ENCODE measurements around the gene QSER1. TPM values are rescaled to one million over a fixed set of nuclear protein-coding genes. Genes with fewer than 3 reads are reported as not detected.
"Not testable (repeated sequence)": the region's sequence is repeated elsewhere in the genome, so short reads cannot be mapped to it uniquely, and the experiment has no call there.

QSER1 gene
- total and polyA plus RNA-seq, 4 donors: 3.5 to 59.9 (median 10.6) TPM

- no peak for ATAC-seq (ENCODE audit: insufficient read depth, low FRiP score)
- 89 to 90% methylated on average over 1 of the region's 1 CpG for WGBS, 2 donors
Observed at GRCh38 chr11:32858731-32859130, 33.9 kb upstream of the QSER1 start.

DNA sequence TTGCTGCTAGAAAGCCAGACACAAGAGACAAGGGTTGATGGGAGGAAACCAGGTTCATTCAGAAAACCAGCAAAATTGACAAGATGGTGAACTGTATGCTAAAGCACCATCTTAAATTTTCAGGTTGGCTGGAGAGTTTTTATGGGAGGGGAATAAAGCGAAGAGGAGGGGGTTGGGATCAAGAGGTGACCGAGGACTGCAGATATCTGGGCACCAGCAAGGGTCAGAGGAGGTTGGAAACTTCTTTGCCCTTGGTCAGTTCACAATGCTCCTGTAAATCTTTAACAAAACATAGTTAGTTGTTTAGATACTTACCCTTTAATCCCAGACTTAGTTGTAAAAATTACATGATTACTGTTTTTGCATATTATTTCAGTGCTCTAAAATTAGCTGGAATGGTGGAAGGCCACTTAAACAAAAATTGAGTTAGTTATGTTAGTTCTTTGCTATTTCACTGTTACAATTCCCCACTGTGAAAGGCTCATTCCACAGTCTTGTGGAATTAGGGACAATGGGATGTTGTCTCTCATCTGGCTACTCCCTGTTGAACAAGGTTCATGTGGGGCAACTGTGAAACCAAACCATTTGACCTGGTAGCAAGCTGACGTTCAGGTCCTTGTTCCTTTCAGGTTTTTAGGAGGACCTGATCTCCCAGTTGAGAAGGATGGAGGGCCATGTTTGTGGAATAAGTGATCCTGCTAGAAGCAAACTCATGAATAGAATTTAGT, 30.6 kb upstream of the QSER1 start:
- Histone ChIP-seq H3K9me3 (ENCODE audit: control insufficient read depth in 4 of 4, insufficient read depth in 3 of 4, low read length in 3 of 4) (no peaks in the 10 kb centered on the region), H3K9ac (ENCODE audit: insufficient read depth in 1 of 2, low read length in 2 of 2) (no peak overlapping the region), H3K27me3 (ENCODE audit: control insufficient read depth in 3 of 3, insufficient read depth in 3 of 3, low read length in 2 of 3) (no peaks in the 10 kb centered on the region), H3K36me3 (ENCODE audit: control insufficient read depth in 4 of 4, insufficient read depth in 4 of 4, low read length in 4 of 4) (no peaks in the 10 kb centered on the region), H3K4me1 (ENCODE audit: control insufficient read depth in 5 of 5, insufficient read depth in 5 of 5, low read length in 5 of 5) (no peaks in the 10 kb centered on the region), H3K4me3 (no peak overlapping the region), H3K27ac (ENCODE audit: low read depth in 1 of 2, low read length in 1 of 2) (no peak overlapping the region)
- TF ChIP-seq CTCF (IDR thresholded peaks at IDR 0.05; ENCODE audit: control extremely low read depth, extremely low read depth): no peak
- 88 to 89% methylated on average over 3 of the region's 3 CpGs for WGBS, 2 donors
- DNase-seq: no peak
- ATAC-seq (ENCODE audit: insufficient read depth, low FRiP score): no peak

More at GRCh38 chr11:32858731-32859130, 33.9 kb upstream of the QSER1 start:
- H3K27ac ChIP-seq (ENCODE audit: low read depth in 1 of 2, low read length in 1 of 2): no peak overlapping the region
- H3K9me3 ChIP-seq (ENCODE audit: control insufficient read depth in 4 of 4, insufficient read depth in 3 of 4, low read length in 3 of 4): no peaks in the 10 kb centered on the region
- peaks cover 0 to 2% (median 0%) of the 10 kb centered on the region in 3 donors for H3K27me3 ChIP-seq (ENCODE audit: control insufficient read depth in 3 of 3, insufficient read depth in 3 of 3, low read length in 2 of 3)
- DNase-seq: no peak
- no peaks in the 10 kb centered on the region for H3K36me3 ChIP-seq (ENCODE audit: control insufficient read depth in 4 of 4, insufficient read depth in 4 of 4, low read length in 4 of 4)
- TF ChIP-seq CTCF (IDR thresholded peaks at IDR 0.05; ENCODE audit: control extremely low read depth, extremely low read depth): no peak
- H3K4me1 ChIP-seq (ENCODE audit: control insufficient read depth in 5 of 5, insufficient read depth in 5 of 5, low read length in 5 of 5): no peaks in the 10 kb centered on the region
- H3K9ac ChIP-seq (ENCODE audit: insufficient read depth in 1 of 2, low read length in 2 of 2): no peak overlapping the region
- H3K4me3 ChIP-seq: no peak overlapping the region

- DNase-seq (no peak), ATAC-seq (ENCODE audit: insufficient read depth, low FRiP score) (no peak)
- no peaks in the 10 kb centered on the region for H3K27me3 ChIP-seq (ENCODE audit: control insufficient read depth in 3 of 3, insufficient read depth in 3 of 3, low read length in 2 of 3)
- H3K4me1 ChIP-seq (ENCODE audit: control insufficient read depth in 5 of 5, insufficient read depth in 5 of 5, low read length in 5 of 5): no peaks in the 10 kb centered on the region
- no peaks in the 10 kb centered on the region for H3K36me3 ChIP-seq (ENCODE audit: control insufficient read depth in 4 of 4, insufficient read depth in 4 of 4, low read length in 4 of 4)
- no peaks in the 10 kb centered on the region for H3K9me3 ChIP-seq (ENCODE audit: control insufficient read depth in 4 of 4, insufficient read depth in 3 of 4, low read length in 3 of 4)
- H3K4me3 ChIP-seq: no peak overlapping the region
- H3K9ac ChIP-seq (ENCODE audit: insufficient read depth in 1 of 2, low read length in 2 of 2): no peak overlapping the region
- no peak for TF ChIP-seq CTCF (IDR thresholded peaks at IDR 0.05; ENCODE audit: control extremely low read depth, extremely low read depth)
- H3K27ac ChIP-seq (ENCODE audit: low read depth in 1 of 2, low read length in 1 of 2): no peak overlapping the region
Observed at GRCh38 chr11:32864555-32864954, 28.1 kb upstream of the QSER1 start.

GRCh38 chr11:32868752-32869151, 23.9 kb upstream of the QSER1 start:
- ATAC-seq (ENCODE audit: insufficient read depth, low FRiP score): not testable (repeated sequence)

More at GRCh38 chr11:32868752-32869151, 23.9 kb upstream of the QSER1 start:
- WGBS, 2 donors: 72 to 79% methylated on average over 4 of the region's 4 CpGs
- not testable (repeated sequence) for H3K9me3 ChIP-seq (ENCODE audit: control insufficient read depth in 4 of 4, insufficient read depth in 3 of 4, low read length in 3 of 4); H3K36me3 ChIP-seq (ENCODE audit: control insufficient read depth in 4 of 4, insufficient read depth in 4 of 4, low read length in 4 of 4); H3K4me3 ChIP-seq; DNase-seq; H3K4me1 ChIP-seq (ENCODE audit: control insufficient read depth in 5 of 5, insufficient read depth in 5 of 5, low read length in 5 of 5); H3K27ac ChIP-seq (ENCODE audit: low read depth in 1 of 2, low read length in 1 of 2); H3K27me3 ChIP-seq (ENCODE audit: control insufficient read depth in 3 of 3, insufficient read depth in 3 of 3, low read length in 2 of 3); H3K9ac ChIP-seq (ENCODE audit: insufficient read depth in 1 of 2, low read length in 2 of 2)

Measured in lung (tissue), 12 donors.